Measurements from ENCODE around the gene CEP112.

CEP112 gene

DNA sequence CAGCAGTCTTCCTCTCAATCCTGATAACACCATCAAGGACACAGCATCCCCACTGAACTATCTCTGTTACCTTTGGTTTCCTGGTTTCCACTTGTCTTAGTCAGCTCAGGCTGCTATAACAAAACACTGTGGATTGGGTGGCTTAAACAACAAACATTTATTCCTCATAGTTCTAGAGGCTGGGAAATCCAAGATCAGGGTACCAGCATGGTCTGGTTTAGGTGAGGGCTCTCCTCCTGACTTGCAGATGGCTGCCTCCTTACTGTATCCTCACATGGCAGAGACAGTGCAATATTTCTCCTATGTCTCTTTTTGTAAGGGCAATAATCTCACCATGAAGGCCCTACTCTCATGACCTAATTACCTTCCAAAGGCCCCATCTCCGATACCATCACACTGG lies 527.2 kb downstream of the CEP112 start:
- no peak overlapping the region for H3K4me3 Mint-ChIP-seq
- H3K27me3 Mint-ChIP-seq, result peaks cover 10% of the 10 kb centered on the region
- ATAC-seq, result no peak
- H3K36me3 Mint-ChIP-seq, result peaks cover 4% of the 10 kb centered on the region
- no peaks in the 10 kb centered on the region for H3K4me1 Mint-ChIP-seq
- H3K9me3 Mint-ChIP-seq, result peaks cover 10% of the 10 kb centered on the region
- H3K27ac Mint-ChIP-seq, result no peak overlapping the region

- H3K27me3 Mint-ChIP-seq, result peaks cover 6% of the 10 kb centered on the region
- no peaks in the 10 kb centered on the region for H3K4me1 Mint-ChIP-seq
- ATAC-seq, result no peak
- H3K36me3 Mint-ChIP-seq, result peaks cover 3% of the 10 kb centered on the region
- no peak overlapping the region for H3K4me3 Mint-ChIP-seq
- H3K9me3 Mint-ChIP-seq, result peaks cover 11% of the 10 kb centered on the region
- H3K27ac Mint-ChIP-seq, result no peak overlapping the region
Observed at GRCh38 chr17:65664266-65664665, 527.7 kb downstream of the CEP112 start.

DNA sequence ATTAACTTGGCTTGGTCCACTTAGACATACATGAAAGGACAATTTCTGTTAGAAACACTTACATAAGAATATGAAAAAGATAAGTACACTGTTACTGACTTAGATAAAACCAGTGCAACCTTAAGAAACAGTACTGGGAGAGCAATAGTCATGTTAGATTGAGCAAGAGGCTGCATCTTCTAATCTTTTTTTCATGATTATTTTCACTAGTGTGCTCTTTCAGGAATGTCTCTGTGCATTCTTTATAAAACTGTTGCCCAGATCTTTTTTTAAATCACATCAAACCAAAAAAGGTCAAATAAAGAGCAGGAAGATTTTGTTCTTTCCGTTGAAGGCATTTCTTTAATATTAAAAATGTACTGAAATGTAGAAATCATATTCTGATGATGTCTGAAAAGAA lies 529.7 kb downstream of the CEP112 start:
- no peaks in the 10 kb centered on the region for H3K36me3 Mint-ChIP-seq
- ATAC-seq, result no peak
- H3K27ac Mint-ChIP-seq, result no peak overlapping the region
- H3K4me1 Mint-ChIP-seq, result no peaks in the 10 kb centered on the region
- no peak overlapping the region for H3K4me3 Mint-ChIP-seq
- H3K27me3 Mint-ChIP-seq, result no peaks in the 10 kb centered on the region
- H3K9me3 Mint-ChIP-seq, result peaks cover 11% of the 10 kb centered on the region

DNA sequence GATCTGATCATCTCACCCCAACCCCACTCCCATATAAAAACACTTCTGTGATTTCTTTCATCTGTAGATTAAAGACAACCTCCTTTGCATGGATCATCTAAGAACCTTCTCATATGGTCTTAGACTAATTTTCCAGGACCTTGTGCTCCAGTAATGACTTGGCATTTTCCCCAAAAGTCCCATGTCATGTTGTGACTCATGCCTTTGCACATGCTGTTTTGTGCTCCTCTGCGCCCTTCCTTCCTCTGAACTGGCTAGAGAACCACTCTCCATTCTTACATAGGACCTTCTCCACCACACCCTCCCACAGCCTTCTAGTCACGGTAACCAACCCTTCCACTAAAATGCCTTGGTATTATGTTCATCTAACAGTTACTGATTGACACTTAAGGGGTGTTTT lies 531.0 kb downstream of the CEP112 start:
- no peak for ATAC-seq
- H3K36me3 Mint-ChIP-seq, result no peaks in the 10 kb centered on the region
- no peak overlapping the region for H3K27ac Mint-ChIP-seq
- H3K27me3 Mint-ChIP-seq, result no peaks in the 10 kb centered on the region
- H3K9me3 Mint-ChIP-seq, result peaks cover 11% of the 10 kb centered on the region
- no peaks in the 10 kb centered on the region for H3K4me1 Mint-ChIP-seq
- no peak overlapping the region for H3K4me3 Mint-ChIP-seq

- no peak for ATAC-seq
- Mint-ChIP-seq H3K27ac (no peak overlapping the region), H3K27me3 (no peaks in the 10 kb centered on the region), H3K9me3 (peaks cover 11% of the 10 kb centered on the region), H3K36me3 (no peaks in the 10 kb centered on the region), H3K4me3 (no peak overlapping the region), H3K4me1 (no peaks in the 10 kb centered on the region)
Observed at GRCh38 chr17:65660078-65660477, 531.9 kb downstream of the CEP112 start.

GRCh38 chr17:65659512-65659911 lies 532.4 kb downstream of the CEP112 start:
- Mint-ChIP-seq H3K4me3 (no peak overlapping the region), H3K9me3 (peaks cover 11% of the 10 kb centered on the region), H3K4me1 (no peaks in the 10 kb centered on the region), H3K27ac (no peak overlapping the region), H3K36me3 (no peaks in the 10 kb centered on the region), H3K27me3 (no peaks in the 10 kb centered on the region)
- ATAC-seq, result no peak

GRCh38 chr17:65657251-65657828 lies 534.6 kb downstream of the CEP112 start:
- no peak overlapping the region for H3K4me3 Mint-ChIP-seq
- H3K27ac Mint-ChIP-seq, result no peak overlapping the region
- H3K9me3 Mint-ChIP-seq, result peaks cover 11% of the 10 kb centered on the region
- peak; percentile 13 for ATAC-seq
- no peaks in the 10 kb centered on the region for H3K36me3 Mint-ChIP-seq
- no peaks in the 10 kb centered on the region for H3K27me3 Mint-ChIP-seq
- H3K4me1 Mint-ChIP-seq, result no peaks in the 10 kb centered on the region

GRCh38 chr17:65656390-65657250 lies 535.3 kb downstream of the CEP112 start:
- Mint-ChIP-seq H3K4me1 (no peaks in the 10 kb centered on the region), H3K36me3 (no peaks in the 10 kb centered on the region), H3K9me3 (peaks cover 12% of the 10 kb centered on the region), H3K4me3 (no peak overlapping the region), H3K27ac (no peak overlapping the region), H3K27me3 (peaks cover 4% of the 10 kb centered on the region)
- ATAC-seq, result peak; percentile 77

GRCh38 chr17:65655706-65656105 lies 536.2 kb downstream of the CEP112 start:
- H3K27ac Mint-ChIP-seq, result no peak overlapping the region
- H3K9me3 Mint-ChIP-seq, result peaks cover 11% of the 10 kb centered on the region
- no peaks in the 10 kb centered on the region for H3K4me1 Mint-ChIP-seq
- H3K27me3 Mint-ChIP-seq, result peaks cover 9% of the 10 kb centered on the region
- ATAC-seq, result no peak
- H3K36me3 Mint-ChIP-seq, result no peaks in the 10 kb centered on the region
- H3K4me3 Mint-ChIP-seq, result no peak overlapping the region

GRCh38 chr17:65644545-65644944 lies 547.4 kb downstream of the CEP112 start:
- no peak for ATAC-seq
- H3K9me3 Mint-ChIP-seq, result peaks cover 15% of the 10 kb centered on the region

GRCh38 chr17:65638221-65638975 lies 553.5 kb downstream of the CEP112 start:
- no peak overlapping the region for H3K4me3 Mint-ChIP-seq
- H3K9me3 Mint-ChIP-seq, result peaks cover 3% of the 10 kb centered on the region
- H3K4me1 Mint-ChIP-seq, result no peaks in the 10 kb centered on the region
- no peaks in the 10 kb centered on the region for H3K27me3 Mint-ChIP-seq
- no peaks in the 10 kb centered on the region for H3K36me3 Mint-ChIP-seq
- no peak for ATAC-seq
- no peak overlapping the region for H3K27ac Mint-ChIP-seq

More at GRCh38 chr17:65644545-65644944, 547.4 kb downstream of the CEP112 start:
- Mint-ChIP-seq H3K27ac (no peak overlapping the region), H3K4me1 (no peaks in the 10 kb centered on the region), H3K4me3 (no peak overlapping the region), H3K36me3 (no peaks in the 10 kb centered on the region), H3K27me3 (no peaks in the 10 kb centered on the region)

DNA sequence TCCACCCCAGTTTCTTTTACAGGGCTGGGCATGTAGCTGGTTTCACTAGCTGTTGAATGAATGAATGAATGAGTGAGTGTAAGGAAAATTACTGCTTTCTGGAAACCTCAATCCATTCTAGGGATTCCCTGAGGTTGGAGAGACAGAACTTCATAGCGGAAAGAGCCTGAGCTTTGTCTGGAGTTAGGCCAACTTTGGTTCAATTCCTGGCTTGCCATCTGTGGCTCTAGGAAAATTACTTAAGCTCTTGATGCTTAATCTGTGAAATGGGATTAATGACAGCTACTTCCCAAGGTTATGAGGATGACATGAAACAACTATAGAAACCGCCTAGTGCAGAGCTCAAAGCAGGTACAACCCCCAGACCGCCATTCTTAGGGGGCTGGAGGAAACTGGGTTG lies 554.1 kb downstream of the CEP112 start:
- no peaks in the 10 kb centered on the region for H3K36me3 Mint-ChIP-seq
- no peak for ATAC-seq
- no peaks in the 10 kb centered on the region for H3K4me1 Mint-ChIP-seq
- H3K4me3 Mint-ChIP-seq, result no peak overlapping the region
- H3K27me3 Mint-ChIP-seq, result no peaks in the 10 kb centered on the region
- H3K9me3 Mint-ChIP-seq, result peaks cover 3% of the 10 kb centered on the region
- H3K27ac Mint-ChIP-seq, result no peak overlapping the region

DNA sequence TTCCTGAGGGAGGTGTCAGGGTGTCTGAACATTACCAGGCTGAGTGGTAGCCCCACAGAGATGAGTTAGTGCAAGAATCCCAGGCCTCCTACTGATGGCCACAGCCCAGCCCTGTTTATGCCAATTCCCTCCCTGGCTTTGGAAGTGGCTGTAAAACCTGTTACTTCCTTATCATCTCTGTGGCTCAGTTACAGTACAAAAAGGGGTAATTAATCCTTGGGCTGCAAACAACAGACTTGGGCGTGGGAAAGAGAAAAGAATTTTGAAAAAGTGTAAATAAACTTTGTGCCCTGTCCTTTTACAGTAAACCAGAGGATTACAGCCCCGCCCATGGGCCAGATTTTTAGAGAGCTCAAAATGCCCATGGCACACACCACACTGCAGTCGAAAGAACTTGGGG lies 557.4 kb downstream of the CEP112 start:
- no peak for ATAC-seq
- no peaks in the 10 kb centered on the region for H3K27me3 Mint-ChIP-seq
- H3K4me1 Mint-ChIP-seq, result no peaks in the 10 kb centered on the region
- H3K4me3 Mint-ChIP-seq, result no peak overlapping the region
- H3K36me3 Mint-ChIP-seq, result no peaks in the 10 kb centered on the region
- H3K27ac Mint-ChIP-seq, result no peak overlapping the region
- no peaks in the 10 kb centered on the region for H3K9me3 Mint-ChIP-seq

- no peak for ATAC-seq
- Mint-ChIP-seq H3K9me3 (no peaks in the 10 kb centered on the region), H3K36me3 (no peaks in the 10 kb centered on the region), H3K4me3 (no peak overlapping the region), H3K27ac (no peak overlapping the region), H3K27me3 (no peaks in the 10 kb centered on the region), H3K4me1 (no peaks in the 10 kb centered on the region)
Observed at GRCh38 chr17:65633988-65634387, 557.9 kb downstream of the CEP112 start.

DNA sequence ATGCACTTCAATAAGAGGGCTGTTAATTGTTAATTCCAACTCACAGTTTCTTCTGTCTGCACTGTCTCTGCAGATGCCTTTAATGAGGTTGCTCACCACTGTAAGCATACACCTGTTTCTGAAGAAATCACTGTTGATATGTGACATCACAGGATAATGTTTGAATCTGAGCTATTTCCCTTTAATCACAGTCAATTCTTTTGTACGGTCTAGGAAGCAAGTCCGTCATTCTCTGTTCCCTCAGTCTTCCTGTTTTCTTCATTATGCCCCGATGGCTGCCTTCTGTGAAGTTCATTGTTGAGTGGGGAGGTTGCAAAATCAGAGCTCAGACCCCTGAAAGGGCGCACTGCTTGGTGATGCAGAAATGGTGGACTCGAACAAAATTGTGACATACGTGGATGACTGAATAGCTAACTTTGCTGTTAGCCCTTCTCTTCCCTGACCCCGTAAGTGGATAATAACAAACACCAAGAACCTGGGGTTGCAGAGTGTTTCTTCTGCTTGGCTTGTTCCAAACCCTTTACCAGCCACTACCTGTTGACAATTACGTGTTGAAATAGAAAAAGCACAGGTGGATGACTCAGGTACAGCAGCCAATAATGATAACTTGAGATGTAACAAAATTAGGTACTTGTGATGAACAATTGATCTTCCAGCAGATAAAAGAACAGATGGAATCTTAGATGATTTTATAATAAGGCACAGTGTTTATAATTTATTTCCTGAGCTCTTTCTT lies 558.6 kb downstream of the CEP112 start:
- ATAC-seq, result no peak

More for the DNA sequence above, 558.6 kb downstream of the CEP112 start:
- no peaks in the 10 kb centered on the region for H3K4me1 Mint-ChIP-seq
- H3K9me3 Mint-ChIP-seq, result no peaks in the 10 kb centered on the region
- H3K27ac Mint-ChIP-seq, result no peak overlapping the region
- no peaks in the 10 kb centered on the region for H3K27me3 Mint-ChIP-seq
- H3K4me3 Mint-ChIP-seq, result no peak overlapping the region
- H3K36me3 Mint-ChIP-seq, result no peaks in the 10 kb centered on the region

Data from stimulated activated memory B cell treated with anti-CD40 and anti-IgM and Interleukin-4, amounts not matched to agents 10 μg/mL and 1 μg/mL and 100 μg/mL, for 72 hours (primary cell).